PC-9 (cell line): ENCODE data around the gene RIPOR2.

ENCODE experiments used
- CTCF ChIP-seq: fragments of 200-600 bp; sonication (generic); conservative IDR thresholded peaks from 2 replicates; pipeline ENCODE4 v1.6.1; 2017; ENCODE audit warnings: mixed run types, antibody characterized with exemption, mild to moderate bottlenecking, moderate library complexity
- EZH2 ChIP-seq: fragments of 200-600 bp; sonication (generic); IDR thresholded peaks from 2 replicates; pipeline ENCODE4 v1.8.0; 2017; ENCODE audit warnings: antibody characterized with exemption, low read depth

- TF ChIP-seq CTCF, result no peak
- TF ChIP-seq EZH2, result no peak
These were observed 45.0 kb upstream of the RIPOR2 start for GRCh38 chr6:24980507-24981385.
